Glutamatergic neuron (in vitro differentiated cells): ENCODE data around the gene ZNF211. TPM values are rescaled to one million over a fixed set of nuclear protein-coding genes. Genes with fewer than 3 reads are reported as not detected.

Experiments used
- DNase-seq: peaks from one replicate; pipeline ENCODE4 v3.0.0; 2022
- H3K27ac Mint-ChIP-seq: one replicate; pipeline ENCODE4 v1.8.0; 2020; ENCODE audit warnings: mild to moderate bottlenecking, mixed read lengths, inconsistent platforms; ENCODE audit not compliant: unreplicated experiment
- H3K27me3 Mint-ChIP-seq: one replicate; pipeline ENCODE4 v1.8.0; 2020; ENCODE audit warnings: mild to moderate bottlenecking, moderate library complexity, mixed read lengths, inconsistent platforms; ENCODE audit not compliant: unreplicated experiment
- H3K36me3 Mint-ChIP-seq: one replicate; pipeline ENCODE4 v1.8.0; 2020; ENCODE audit warnings: mild to moderate bottlenecking, mixed read lengths, inconsistent platforms; ENCODE audit not compliant: unreplicated experiment
- H3K4me1 Mint-ChIP-seq: one replicate; pipeline ENCODE4 v1.8.0; 2020; ENCODE audit warnings: mild to moderate bottlenecking, low read depth, mixed read lengths, inconsistent platforms; ENCODE audit not compliant: unreplicated experiment
- H3K4me3 Mint-ChIP-seq: one replicate; pipeline ENCODE4 v1.8.0; 2020; ENCODE audit warnings: mild to moderate bottlenecking, mixed read lengths, inconsistent platforms; ENCODE audit not compliant: unreplicated experiment
- H3K9me3 Mint-ChIP-seq: one replicate; pipeline ENCODE4 v1.8.0; 2020; ENCODE audit warnings: mild to moderate bottlenecking, moderate library complexity, mixed read lengths, inconsistent platforms; ENCODE audit not compliant: unreplicated experiment
- total RNA-seq: library from RNA; stranded (reverse); fragmentation: NEBNext Ultra II Directional; extraction: Animal tissue kit (Norgen Biotek cat#: 25700); gene quantifications from one replicate; pipeline ENCODE4 v1.2.1, GENCODE V29; 2021; ENCODE audit not compliant: unreplicated experiment
- TF ChIP-seq, protein P1 (sequence below): fragments of 200-600 bp; sonication (generic); IDR thresholded peaks from one replicate; pipeline ENCODE4 v1.5.0; 2021; ENCODE audit not compliant: partially characterized antibody, unreplicated experiment

Gene ZNF211
- total RNA-seq, 1 donor from 2014 or later, result 29.5 TPM

DNA sequence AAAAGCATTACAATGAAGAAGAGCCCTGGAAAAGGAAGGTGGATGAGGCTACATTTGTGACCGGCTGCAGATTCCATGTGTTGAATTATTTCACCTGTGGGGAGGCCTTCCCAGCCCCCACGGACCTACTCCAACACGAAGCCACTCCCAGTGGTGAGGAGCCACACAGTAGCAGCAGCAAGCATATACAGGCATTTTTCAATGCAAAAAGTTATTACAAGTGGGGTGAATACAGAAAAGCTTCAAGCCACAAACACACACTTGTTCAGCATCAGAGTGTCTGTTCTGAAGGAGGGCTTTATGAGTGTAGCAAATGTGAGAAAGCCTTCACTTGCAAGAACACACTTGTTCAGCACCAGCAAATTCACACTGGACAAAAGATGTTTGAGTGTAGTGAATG, 53.8 kb downstream of the ZNF211 start:
- Mint-ChIP-seq H3K4me3 (no peak overlapping the region), H3K27me3 (peaks cover 14% of the 10 kb centered on the region), H3K27ac (no peak overlapping the region), H3K4me1 (peaks cover 13% of the 10 kb centered on the region), H3K36me3 (peaks cover 77% of the 10 kb centered on the region), H3K9me3 (peaks cover 36% of the 10 kb centered on the region)
- TF ChIP-seq, protein P1, sequence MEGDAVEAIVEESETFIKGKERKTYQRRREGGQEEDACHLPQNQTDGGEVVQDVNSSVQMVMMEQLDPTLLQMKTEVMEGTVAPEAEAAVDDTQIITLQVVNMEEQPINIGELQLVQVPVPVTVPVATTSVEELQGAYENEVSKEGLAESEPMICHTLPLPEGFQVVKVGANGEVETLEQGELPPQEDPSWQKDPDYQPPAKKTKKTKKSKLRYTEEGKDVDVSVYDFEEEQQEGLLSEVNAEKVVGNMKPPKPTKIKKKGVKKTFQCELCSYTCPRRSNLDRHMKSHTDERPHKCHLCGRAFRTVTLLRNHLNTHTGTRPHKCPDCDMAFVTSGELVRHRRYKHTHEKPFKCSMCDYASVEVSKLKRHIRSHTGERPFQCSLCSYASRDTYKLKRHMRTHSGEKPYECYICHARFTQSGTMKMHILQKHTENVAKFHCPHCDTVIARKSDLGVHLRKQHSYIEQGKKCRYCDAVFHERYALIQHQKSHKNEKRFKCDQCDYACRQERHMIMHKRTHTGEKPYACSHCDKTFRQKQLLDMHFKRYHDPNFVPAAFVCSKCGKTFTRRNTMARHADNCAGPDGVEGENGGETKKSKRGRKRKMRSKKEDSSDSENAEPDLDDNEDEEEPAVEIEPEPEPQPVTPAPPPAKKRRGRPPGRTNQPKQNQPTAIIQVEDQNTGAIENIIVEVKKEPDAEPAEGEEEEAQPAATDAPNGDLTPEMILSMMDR, result no peak
- DNase-seq, result no peak

DNA sequence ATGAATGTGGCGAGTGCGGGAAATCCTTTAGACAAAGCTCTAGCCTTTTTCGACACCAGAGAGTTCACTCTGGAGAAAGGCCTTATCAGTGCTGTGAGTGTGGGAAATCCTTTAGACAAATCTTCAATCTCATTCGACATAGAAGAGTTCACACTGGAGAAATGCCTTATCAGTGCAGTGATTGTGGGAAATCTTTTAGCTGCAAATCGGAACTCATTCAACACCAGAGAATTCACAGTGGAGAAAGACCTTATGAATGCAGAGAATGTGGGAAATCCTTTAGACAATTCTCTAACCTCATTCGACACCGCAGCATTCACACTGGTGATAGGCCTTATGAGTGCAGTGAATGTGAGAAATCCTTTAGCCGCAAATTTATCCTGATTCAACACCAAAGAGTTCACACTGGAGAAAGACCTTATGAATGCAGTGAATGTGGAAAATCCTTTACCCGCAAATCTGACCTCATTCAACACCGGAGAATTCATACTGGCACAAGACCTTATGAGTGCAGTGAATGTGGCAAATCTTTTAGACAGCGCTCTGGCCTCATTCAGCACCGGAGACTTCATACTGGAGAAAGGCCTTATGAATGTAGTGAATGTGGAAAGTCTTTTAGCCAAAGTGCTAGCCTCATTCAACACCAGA, 54.5 kb downstream of the ZNF211 start:
- Mint-ChIP-seq H3K9me3 (peaks cover 33% of the 10 kb centered on the region), H3K27me3 (peaks cover 14% of the 10 kb centered on the region), H3K4me3 (no peak overlapping the region), H3K27ac (no peak overlapping the region), H3K4me1 (peaks cover 9% of the 10 kb centered on the region), H3K36me3 (peaks cover 74% of the 10 kb centered on the region)
- TF ChIP-seq, protein P1, result no peak
- DNase-seq, result no peak

DNA sequence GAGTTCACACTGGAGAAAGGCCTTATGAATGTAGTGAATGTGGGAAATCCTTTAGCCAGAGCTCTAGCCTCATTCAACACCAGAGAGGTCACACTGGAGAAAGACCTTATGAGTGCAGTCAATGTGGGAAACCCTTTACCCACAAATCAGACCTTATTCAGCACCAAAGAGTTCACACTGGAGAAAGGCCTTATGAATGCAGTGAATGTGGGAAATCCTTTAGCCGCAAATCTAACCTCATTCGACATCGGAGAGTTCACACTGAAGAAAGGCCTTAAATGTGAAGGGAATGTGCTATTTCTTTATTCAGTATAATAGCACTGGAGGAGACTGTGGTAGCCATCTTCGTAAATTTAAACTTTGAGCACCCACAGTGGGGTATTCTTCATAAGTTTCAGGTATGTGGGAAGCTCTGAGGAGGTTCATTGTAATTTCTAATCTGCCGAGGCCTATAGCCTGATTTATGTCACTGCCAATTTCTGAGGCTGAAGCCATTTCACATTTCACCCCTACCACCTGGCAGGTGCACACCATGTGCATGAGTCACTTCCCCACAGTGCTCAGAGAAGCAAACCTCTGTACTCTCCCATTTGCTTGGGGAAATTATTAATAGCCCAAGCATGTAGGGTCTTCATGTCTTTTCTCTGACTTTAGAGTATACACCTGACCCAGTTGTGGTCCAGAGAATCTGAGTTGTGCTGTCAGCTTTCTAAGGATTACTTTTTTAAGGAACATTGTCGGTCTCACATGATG, 55.2 kb downstream of the ZNF211 start:
- H3K27ac Mint-ChIP-seq, result no peak overlapping the region
- TF ChIP-seq, protein P1, result no peak
- peaks cover 67% of the 10 kb centered on the region for H3K36me3 Mint-ChIP-seq
- H3K4me3 Mint-ChIP-seq, result no peak overlapping the region
- peaks cover 29% of the 10 kb centered on the region for H3K9me3 Mint-ChIP-seq
- peaks cover 9% of the 10 kb centered on the region for H3K27me3 Mint-ChIP-seq
- DNase-seq, result no peak
- H3K4me1 Mint-ChIP-seq, result peaks cover 3% of the 10 kb centered on the region

DNA sequence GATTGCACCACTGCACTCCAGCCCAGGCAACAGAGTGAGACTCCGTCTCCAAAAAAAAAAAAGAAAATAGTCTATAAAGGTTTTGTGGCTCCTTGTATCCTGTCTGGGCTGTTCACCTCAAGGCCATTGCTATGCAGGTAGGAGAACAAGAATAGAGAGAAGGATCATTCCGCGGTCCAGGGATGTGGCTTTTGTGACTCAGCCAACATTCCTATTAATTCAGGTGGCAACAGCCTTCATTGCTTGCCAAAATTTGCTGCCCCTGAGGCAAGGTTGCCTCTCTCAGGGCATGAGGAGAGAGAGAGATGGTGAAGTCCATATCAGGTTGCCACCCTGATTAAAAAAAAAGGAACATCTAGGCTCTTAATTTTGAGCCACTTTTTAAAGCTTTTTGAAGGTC, 56.8 kb downstream of the ZNF211 start:
- H3K27me3 Mint-ChIP-seq, result peaks cover 6% of the 10 kb centered on the region
- TF ChIP-seq, protein P1, result no peak
- peaks cover 5% of the 10 kb centered on the region for H3K4me1 Mint-ChIP-seq
- no peak overlapping the region for H3K4me3 Mint-ChIP-seq
- peaks cover 57% of the 10 kb centered on the region for H3K36me3 Mint-ChIP-seq
- peaks cover 26% of the 10 kb centered on the region for H3K9me3 Mint-ChIP-seq
- no peak for DNase-seq
- H3K27ac Mint-ChIP-seq, result no peak overlapping the region

Other genes with a start within 250 kb of the ZNF211 start
- gene ZNF548, start 243.3 kb upstream of the ZNF211 start, total RNA-seq, result 35.4 TPM
- gene ZNF17, start 222.0 kb upstream of the ZNF211 start, total RNA-seq, result 21.5 TPM
- 23.3 TPM for gene ZNF749, start 197.8 kb upstream of the ZNF211 start, total RNA-seq
- gene VN1R1, start 176.0 kb upstream of the ZNF211 start, total RNA-seq, result 2.5 TPM
- 33.2 TPM for gene ZNF772, start 155.6 kb upstream of the ZNF211 start, total RNA-seq
- gene ZNF419, start 145.4 kb upstream of the ZNF211 start, total RNA-seq, result 17.7 TPM
- 13.9 TPM for gene ZNF773, start 133.2 kb upstream of the ZNF211 start, total RNA-seq
- gene ZNF549, start 105.8 kb upstream of the ZNF211 start, total RNA-seq, result 10.8 TPM
- gene ZNF550, start 73.3 kb upstream of the ZNF211 start, total RNA-seq, result 12.9 TPM
- gene ZNF416, start 54.3 kb upstream of the ZNF211 start, total RNA-seq, result 11.2 TPM
- gene ZIK1, start 49.0 kb upstream of the ZNF211 start, total RNA-seq, result 21.5 TPM
- gene ZNF530, start 33.3 kb upstream of the ZNF211 start, total RNA-seq, result 4.6 TPM
- gene ZNF134, start 18.9 kb upstream of the ZNF211 start, total RNA-seq, result 41.2 TPM
- 0.69 TPM for gene ZSCAN4, start 35.8 kb downstream of the ZNF211 start, total RNA-seq
- 13.4 TPM for gene ZNF551, start 48.8 kb downstream of the ZNF211 start, total RNA-seq
- gene ZNF154, start 76.0 kb downstream of the ZNF211 start, total RNA-seq, result 57.5 TPM
- 20.3 TPM for gene ZNF671, start 94.5 kb downstream of the ZNF211 start, total RNA-seq
- gene ZNF776, start 113.6 kb downstream of the ZNF211 start, total RNA-seq, result 41.5 TPM
- 22.7 TPM for gene ZNF586, start 136.5 kb downstream of the ZNF211 start, total RNA-seq
- gene ZNF552, start 181.7 kb downstream of the ZNF211 start, total RNA-seq, result 14.9 TPM
- gene ZNF587B, start 197.1 kb downstream of the ZNF211 start, total RNA-seq, result 16.9 TPM
- gene ZNF587, start 216.7 kb downstream of the ZNF211 start, total RNA-seq, result 65.0 TPM